A549 (cell line): ENCODE measurements around the gene XK. TPM values are rescaled to one million over a fixed set of nuclear protein-coding genes. Genes with fewer than 3 reads are reported as not detected.

Source experiments
- ATAC-seq, 2 experiments: fragments of 200-7000 bp in 1 of 2; fragments of >200 bp in 1 of 2; cut with Nextera tagmentation in 1 of 2; cut with Tn5 transposase in 1 of 2; 3 replicates each; pipeline versions ENCODE4 v1.8.0 to v1.9.1; 2018 to 2020; ENCODE audit warnings: mild to moderate bottlenecking in 1 of 2, moderate library complexity in 1 of 2
- CTCF ChIA-PET: fragments of 300-600 bp; sonication (Branson Sonifier 250); formaldehyde crosslinking; extraction: SDS; loops from one replicate; lab custom pipeline; 2021; ENCODE audit warnings: antibody characterized with exemption, inconsistent platforms; lab: Yijun Ruan, JAX
- POLR2A ChIA-PET: fragments of 350-600 bp; formaldehyde crosslinking; extraction: SDS; loops from one replicate; lab custom pipeline; 2021; ENCODE audit warnings: antibody characterized with exemption, inconsistent platforms; lab: Yijun Ruan, JAX
- DNase-seq, 2 experiments: peaks; one replicate each; pipeline versions ENCODE4 v3.0.0 to v3.0.0-alpha.2; 2011 to 2016; ENCODE audit warnings: low read depth in 1 of 2, low spot score in 1 of 2
- FAIRE-seq: peaks from 2 replicates; lab custom pipeline; 2011; peaks lifted over from hg19 to GRCh38; lab: Jason Lieb, UNC
- H3K27ac ChIP-seq, 2 experiments: fragments of >200 bp; sonication (Bioruptor Twin); formaldehyde crosslinking; 3 replicates each; pipeline ENCODE4 v1.5.1; 2016 to 2017
- H3K4me1 ChIP-seq: fragments of >200 bp; sonication (Bioruptor Twin); formaldehyde crosslinking; 3 replicates; pipeline ENCODE4 v1.6.1; 2016
- H3K4me2 ChIP-seq: fragments of >200 bp; sonication (Bioruptor Twin); formaldehyde crosslinking; 3 replicates; pipeline ENCODE4 v1.6.1; 2016
- H3K4me3 ChIP-seq: fragments of >200 bp; sonication (Bioruptor Twin); formaldehyde crosslinking; 3 replicates; pipeline ENCODE4 v1.5.1; 2016
- H3K9me3 ChIP-seq: fragments of >200 bp; sonication (Bioruptor Twin); formaldehyde crosslinking; 3 replicates; pipeline ENCODE4 v1.6.1; 2016
- ATOH8 ChIP-seq: fragments of 250-450 bp; sonication (Bioruptor Pico); IDR thresholded peaks from 2 replicates; pipeline ENCODE4 v1.5.0; 2020; ENCODE audit warnings: low read depth, mild to moderate bottlenecking, moderate library complexity
- BHLHE40 ChIP-seq: IDR thresholded peaks from 2 replicates; pipeline ENCODE4 v1.6.1; 2012; ENCODE audit warnings: low read depth, low read length, inconsistent platforms
- CBX8 ChIP-seq: fragments of 200-600 bp; sonication (generic); IDR thresholded peaks from 2 replicates; pipeline ENCODE4 v1.6.1; 2016
- CEBPB ChIP-seq, 2 experiments: fragments of >200 bp in 1 of 2; sonication (Bioruptor Twin) in 1 of 2; formaldehyde crosslinking in 1 of 2; IDR thresholded peaks; 2 replicates each; pipeline ENCODE4 v1.6.1; 2012 to 2016
- CHD4 ChIP-seq: fragments of 200-600 bp; sonication (generic); IDR thresholded peaks from 2 replicates; pipeline ENCODE4 v1.6.1; 2016; ENCODE audit warnings: antibody characterized with exemption, mild to moderate bottlenecking, borderline replicate concordance
- EHMT2 ChIP-seq: fragments of 200-600 bp; sonication (generic); IDR thresholded peaks from 2 replicates; pipeline ENCODE4 v1.6.1; 2016; ENCODE audit warnings: antibody characterized with exemption, low read depth, mild to moderate bottlenecking, moderate library complexity
- EP300 ChIP-seq, 2 experiments: fragments of >200 bp; sonication (Bioruptor Twin); formaldehyde crosslinking; IDR thresholded peaks; 2 replicates in 1 of 2; 3 replicates in 1 of 2; pipeline ENCODE4 v1.6.1; 2016 to 2017
- ESRRA ChIP-seq: fragments of 150-350 bp; IDR thresholded peaks from 2 replicates; pipeline ENCODE4 v1.6.1; 2014; ENCODE audit warnings: mild to moderate bottlenecking, low read length, borderline replicate concordance
- FOSB ChIP-seq: fragments of 250-450 bp; sonication (Bioruptor Pico); IDR thresholded peaks from 2 replicates; pipeline ENCODE4 v1.5.0; 2020; ENCODE audit warnings: mild to moderate bottlenecking, moderate library complexity
- FOSL2 ChIP-seq, 2 experiments: fragments of 450-650 bp in 1 of 2; fragments of >200 bp in 1 of 2; sonication (Bioruptor Twin) in 1 of 2; formaldehyde crosslinking; IDR thresholded peaks; 2 replicates each; pipeline versions ENCODE4 v1.5.0 to v1.6.1; 2016 to 2020; ENCODE audit warnings: mild to moderate bottlenecking in 1 of 2, moderate library complexity in 1 of 2
- GATA3 ChIP-seq: IDR thresholded peaks from 2 replicates; pipeline ENCODE4 v1.6.1; 2012; ENCODE audit warnings: borderline replicate concordance
- HOXA7 ChIP-seq: fragments of 250-450 bp; sonication (Bioruptor Pico); IDR thresholded peaks from 2 replicates; pipeline ENCODE4 v1.5.0; 2020; ENCODE audit warnings: mild to moderate bottlenecking, moderate library complexity
- HOXB13 ChIP-seq: fragments of 250-450 bp; sonication (Bioruptor Pico); IDR thresholded peaks from 2 replicates; pipeline ENCODE4 v1.5.0; 2020; ENCODE audit warnings: low read depth, mild to moderate bottlenecking, moderate library complexity
- HOXB5 ChIP-seq: fragments of 250-450 bp; sonication (Bioruptor Pico); IDR thresholded peaks from 2 replicates; pipeline ENCODE4 v1.5.0; 2020; ENCODE audit warnings: mild to moderate bottlenecking, moderate library complexity
- JUN ChIP-seq, 2 experiments: fragments of >200 bp; sonication (Bioruptor Twin); formaldehyde crosslinking; IDR thresholded peaks; 2 replicates in 1 of 2; 3 replicates in 1 of 2; pipeline ENCODE4 v1.6.1; 2016 to 2017
- JUNB ChIP-seq: fragments of >200 bp; sonication (Bioruptor Twin); formaldehyde crosslinking; IDR thresholded peaks from 2 replicates; pipeline ENCODE4 v1.6.1; 2016
- KDM5A ChIP-seq: fragments of 200-600 bp; sonication (generic); IDR thresholded peaks from 2 replicates; pipeline ENCODE4 v1.6.1; 2016; ENCODE audit warnings: antibody characterized with exemption, mild to moderate bottlenecking
- MAZ ChIP-seq: fragments of 150-350 bp; IDR thresholded peaks from 2 replicates; pipeline ENCODE4 v1.6.1; 2014; ENCODE audit warnings: antibody characterized with exemption, low read depth, low read length, borderline replicate concordance
- POLR2A ChIP-seq: IDR thresholded peaks from 2 replicates; pipeline ENCODE4 v1.6.1; 2012; ENCODE audit warnings: mild to moderate bottlenecking, low read length
- RARB ChIP-seq: fragments of 250-450 bp; sonication (Bioruptor Pico); IDR thresholded peaks from 2 replicates; pipeline ENCODE4 v1.8.0; 2021; ENCODE audit warnings: mild to moderate bottlenecking, moderate library complexity
- RCOR1 ChIP-seq: fragments of 150-350 bp; IDR thresholded peaks from 2 replicates; pipeline ENCODE4 v1.6.1; 2014; ENCODE audit warnings: antibody characterized with exemption, low read length, low read depth
- RFX5 ChIP-seq: fragments of 450-650 bp; IDR thresholded peaks from 2 replicates; pipeline ENCODE4 v1.7.1; 2014; ENCODE audit warnings: antibody characterized with exemption, mild to moderate bottlenecking, moderate library complexity
- TFCP2L1 ChIP-seq: fragments of 250-450 bp; sonication (Bioruptor Pico); IDR thresholded peaks from 2 replicates; pipeline ENCODE4 v1.5.0; 2021; ENCODE audit warnings: mild to moderate bottlenecking
- TP53 ChIP-seq: fragments of 250-450 bp; sonication (Bioruptor Pico); IDR thresholded peaks from 2 replicates; pipeline ENCODE4 v1.5.0; 2021; ENCODE audit warnings: mild to moderate bottlenecking, moderate library complexity
- ZC3H11A ChIP-seq: fragments of 450-650 bp; IDR thresholded peaks from 2 replicates; pipeline ENCODE4 v1.6.1; 2014; ENCODE audit warnings: antibody characterized with exemption, mild to moderate bottlenecking
- ZSCAN20 ChIP-seq: fragments of 250-450 bp; sonication (Bioruptor Pico); IDR thresholded peaks from 2 replicates; pipeline ENCODE4 v1.8.0; 2022; ENCODE audit warnings: mild to moderate bottlenecking, moderate library complexity
- WGBS: methylation state at CpG from one replicate; pipeline ENCODE4 v1.1.6; 2017; ENCODE audit errors: missing lambda C conversion rate; 5-methylcytosine and 5-hydroxymethylcytosine counted together
- polyA plus RNA-seq, 4 experiments: library from polyadenylated mRNA; depleted of rRNA in 3 of 4; stranded (reverse); fragments of >200 nt; fragmentation: RNase III in 1 of 4; extraction: RNeasy Plus Mini Kit Qiagen cat#74134 plus additional on column Dnase treatment in 1 of 4; gene quantifications; 2 replicates in 3 of 4; 3 replicates in 1 of 4; pipeline ENCODE4 v1.2.3, GENCODE V29; 2011 to 2017
- TF ChIP-seq, protein P1 (sequence below): fragments of >200 bp; sonication (Bioruptor Twin); formaldehyde crosslinking; IDR thresholded peaks from 3 replicates; pipeline ENCODE4 v1.6.1; 2016
- TF ChIP-seq, protein P2 (sequence below): fragments of 200-600 bp; sonication (generic); IDR thresholded peaks from 2 replicates; pipeline ENCODE4 v1.6.1; 2016; ENCODE audit warnings: antibody characterized with exemption, mild to moderate bottlenecking, moderate library complexity
- TF ChIP-seq, protein P3 (sequence below): fragments of 250-450 bp; sonication (Bioruptor Pico); IDR thresholded peaks from 2 replicates; pipeline ENCODE4 v1.5.0; 2021; ENCODE audit warnings: mild to moderate bottlenecking, moderate library complexity, borderline replicate concordance
- TF ChIP-seq, protein P4 (sequence below): fragments of 150-350 bp; IDR thresholded peaks from 2 replicates; pipeline ENCODE4 v1.6.1; 2014; ENCODE audit warnings: low read depth, mild to moderate bottlenecking, low read length

Gene XK
- polyA plus RNA-seq, 2 of the 4 experiments (the other 2 are of a cell fraction) = 0.34 to 1.2 TPM

GRCh38 chrX:37712458-37712857 lies 26.9 kb downstream of the XK start:
- POLR2A ChIA-PET = no interaction called here
- 30% methylated on average over 3 of the region's 3 CpGs for WGBS
- TF ChIP-seq HOXA7 = no peak
- no peak for TF ChIP-seq EHMT2
- no peak for TF ChIP-seq GATA3
- TF ChIP-seq MAZ = no peak
- TF ChIP-seq CHD4 = no peak
- no peak for TF ChIP-seq CBX8
- TF ChIP-seq JUNB = no peak
- no peak overlapping the region for H3K4me3 ChIP-seq
- FAIRE-seq (no peak), DNase-seq (no peak), ATAC-seq (no peak)
- H3K4me2 ChIP-seq = no peak overlapping the region
- H3K4me1 ChIP-seq = no peaks in the 10 kb centered on the region
- CTCF ChIA-PET = no interaction called here
- H3K27ac ChIP-seq = no peak overlapping the region
- no peaks in the 10 kb centered on the region for H3K9me3 ChIP-seq

GRCh38 chrX:37714479-37714878 lies 28.9 kb downstream of the XK start:
- DNase-seq = no peak
- WGBS = 52% methylated on average over 2 of the region's 2 CpGs
- POLR2A ChIA-PET = no interaction called here
- peak; percentile 32 for FAIRE-seq
- H3K4me1 ChIP-seq = no peaks in the 10 kb centered on the region
- no peak for TF ChIP-seq FOSL2 (IDR thresholded peaks at IDR 0.05)
- no peak for TF ChIP-seq FOSL2 (CRISPR knock-in tag; IDR thresholded peaks at IDR 0.05)
- no peak for TF ChIP-seq MAZ
- TF ChIP-seq, protein P1, sequence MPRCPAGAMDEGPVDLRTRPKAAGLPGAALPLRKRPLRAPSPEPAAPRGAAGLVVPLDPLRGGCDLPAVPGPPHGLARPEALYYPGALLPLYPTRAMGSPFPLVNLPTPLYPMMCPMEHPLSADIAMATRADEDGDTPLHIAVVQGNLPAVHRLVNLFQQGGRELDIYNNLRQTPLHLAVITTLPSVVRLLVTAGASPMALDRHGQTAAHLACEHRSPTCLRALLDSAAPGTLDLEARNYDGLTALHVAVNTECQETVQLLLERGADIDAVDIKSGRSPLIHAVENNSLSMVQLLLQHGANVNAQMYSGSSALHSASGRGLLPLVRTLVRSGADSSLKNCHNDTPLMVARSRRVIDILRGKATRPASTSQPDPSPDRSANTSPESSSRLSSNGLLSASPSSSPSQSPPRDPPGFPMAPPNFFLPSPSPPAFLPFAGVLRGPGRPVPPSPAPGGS = no peak
- no peak for TF ChIP-seq RARB
- no peak for TF ChIP-seq TFCP2L1 (CRISPR knock-in tag)
- no peak for TF ChIP-seq RCOR1
- TF ChIP-seq ZSCAN20 (CRISPR knock-in tag) = no peak
- no peak for TF ChIP-seq POLR2A
- TF ChIP-seq RFX5 = no peak
- TF ChIP-seq, protein P2, sequence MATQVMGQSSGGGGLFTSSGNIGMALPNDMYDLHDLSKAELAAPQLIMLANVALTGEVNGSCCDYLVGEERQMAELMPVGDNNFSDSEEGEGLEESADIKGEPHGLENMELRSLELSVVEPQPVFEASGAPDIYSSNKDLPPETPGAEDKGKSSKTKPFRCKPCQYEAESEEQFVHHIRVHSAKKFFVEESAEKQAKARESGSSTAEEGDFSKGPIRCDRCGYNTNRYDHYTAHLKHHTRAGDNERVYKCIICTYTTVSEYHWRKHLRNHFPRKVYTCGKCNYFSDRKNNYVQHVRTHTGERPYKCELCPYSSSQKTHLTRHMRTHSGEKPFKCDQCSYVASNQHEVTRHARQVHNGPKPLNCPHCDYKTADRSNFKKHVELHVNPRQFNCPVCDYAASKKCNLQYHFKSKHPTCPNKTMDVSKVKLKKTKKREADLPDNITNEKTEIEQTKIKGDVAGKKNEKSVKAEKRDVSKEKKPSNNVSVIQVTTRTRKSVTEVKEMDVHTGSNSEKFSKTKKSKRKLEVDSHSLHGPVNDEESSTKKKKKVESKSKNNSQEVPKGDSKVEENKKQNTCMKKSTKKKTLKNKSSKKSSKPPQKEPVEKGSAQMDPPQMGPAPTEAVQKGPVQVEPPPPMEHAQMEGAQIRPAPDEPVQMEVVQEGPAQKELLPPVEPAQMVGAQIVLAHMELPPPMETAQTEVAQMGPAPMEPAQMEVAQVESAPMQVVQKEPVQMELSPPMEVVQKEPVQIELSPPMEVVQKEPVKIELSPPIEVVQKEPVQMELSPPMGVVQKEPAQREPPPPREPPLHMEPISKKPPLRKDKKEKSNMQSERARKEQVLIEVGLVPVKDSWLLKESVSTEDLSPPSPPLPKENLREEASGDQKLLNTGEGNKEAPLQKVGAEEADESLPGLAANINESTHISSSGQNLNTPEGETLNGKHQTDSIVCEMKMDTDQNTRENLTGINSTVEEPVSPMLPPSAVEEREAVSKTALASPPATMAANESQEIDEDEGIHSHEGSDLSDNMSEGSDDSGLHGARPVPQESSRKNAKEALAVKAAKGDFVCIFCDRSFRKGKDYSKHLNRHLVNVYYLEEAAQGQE = no peak
- TF ChIP-seq CEBPB (IDR thresholded peaks at IDR 0.05) = no peak
- TF ChIP-seq HOXB13 (CRISPR knock-in tag) = no peak
- no peak for TF ChIP-seq KDM5A
- TF ChIP-seq ESRRA = no peak
- no peak for TF ChIP-seq JUN (IDR thresholded peaks at IDR 0.05)
- no peak for TF ChIP-seq JUNB
- TF ChIP-seq EP300 (IDR thresholded peaks at IDR 0.05) = no peak
- no peaks in the 10 kb centered on the region for H3K9me3 ChIP-seq
- H3K27ac ChIP-seq = no peak overlapping the region
- CTCF ChIA-PET = no interaction called here
- no peak overlapping the region for H3K4me3 ChIP-seq
- no peak overlapping the region for H3K4me2 ChIP-seq
- no peak for ATAC-seq

DNA sequence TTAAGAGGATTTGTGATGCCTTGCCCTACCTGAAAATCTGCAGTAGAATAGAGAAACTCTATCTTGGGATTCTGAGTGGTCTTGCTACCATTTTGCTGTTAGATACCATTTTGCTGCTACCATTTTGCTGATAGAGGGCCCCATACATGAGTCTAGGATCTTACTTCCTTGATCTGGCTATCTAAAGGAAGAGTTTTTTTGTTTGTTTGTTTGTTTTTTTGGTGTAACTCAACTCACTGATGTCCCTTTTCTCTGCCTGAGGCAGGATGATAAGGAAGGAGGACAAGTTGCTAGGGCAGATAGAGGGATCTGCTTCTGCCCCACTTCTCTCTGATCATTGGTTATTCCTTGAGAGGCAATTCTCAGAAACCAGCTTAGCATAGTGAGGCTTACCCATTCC lies 31.0 kb downstream of the XK start:
- no peak overlapping the region for H3K4me2 ChIP-seq
- H3K9me3 ChIP-seq = no peaks in the 10 kb centered on the region
- CTCF ChIA-PET = no interaction called here
- H3K4me3 ChIP-seq = no peak overlapping the region
- no peak for ATAC-seq
- no peaks in the 10 kb centered on the region for H3K4me1 ChIP-seq
- DNase-seq = no peak
- H3K27ac ChIP-seq = no peak overlapping the region
- no peak for FAIRE-seq
- POLR2A ChIA-PET = no interaction called here
- TF ChIP-seq BHLHE40 (no peak), CBX8 (no peak), FOSB (CRISPR knock-in tag) (no peak), TP53 (CRISPR knock-in tag) (no peak), ATOH8 (CRISPR knock-in tag) (no peak), HOXB5 (CRISPR knock-in tag) (no peak), ZC3H11A (no peak), JUN (IDR thresholded peaks at IDR 0.05) (no peak)
- TF ChIP-seq, protein P3, sequence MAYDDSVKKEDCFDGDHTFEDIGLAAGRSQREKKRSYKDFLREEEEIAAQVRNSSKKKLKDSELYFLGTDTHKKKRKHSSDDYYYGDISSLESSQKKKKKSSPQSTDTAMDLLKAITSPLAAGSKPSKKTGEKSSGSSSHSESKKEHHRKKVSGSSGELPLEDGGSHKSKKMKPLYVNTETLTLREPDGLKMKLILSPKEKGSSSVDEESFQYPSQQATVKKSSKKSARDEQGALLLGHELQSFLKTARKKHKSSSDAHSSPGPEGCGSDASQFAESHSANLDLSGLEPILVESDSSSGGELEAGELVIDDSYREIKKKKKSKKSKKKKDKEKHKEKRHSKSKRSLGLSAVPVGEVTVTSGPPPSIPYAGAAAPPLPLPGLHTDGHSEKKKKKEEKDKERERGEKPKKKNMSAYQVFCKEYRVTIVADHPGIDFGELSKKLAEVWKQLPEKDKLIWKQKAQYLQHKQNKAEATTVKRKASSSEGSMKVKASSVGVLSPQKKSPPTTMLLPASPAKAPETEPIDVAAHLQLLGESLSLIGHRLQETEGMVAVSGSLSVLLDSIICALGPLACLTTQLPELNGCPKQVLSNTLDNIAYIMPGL (CRISPR knock-in tag) = no peak
- TF ChIP-seq, protein P4, sequence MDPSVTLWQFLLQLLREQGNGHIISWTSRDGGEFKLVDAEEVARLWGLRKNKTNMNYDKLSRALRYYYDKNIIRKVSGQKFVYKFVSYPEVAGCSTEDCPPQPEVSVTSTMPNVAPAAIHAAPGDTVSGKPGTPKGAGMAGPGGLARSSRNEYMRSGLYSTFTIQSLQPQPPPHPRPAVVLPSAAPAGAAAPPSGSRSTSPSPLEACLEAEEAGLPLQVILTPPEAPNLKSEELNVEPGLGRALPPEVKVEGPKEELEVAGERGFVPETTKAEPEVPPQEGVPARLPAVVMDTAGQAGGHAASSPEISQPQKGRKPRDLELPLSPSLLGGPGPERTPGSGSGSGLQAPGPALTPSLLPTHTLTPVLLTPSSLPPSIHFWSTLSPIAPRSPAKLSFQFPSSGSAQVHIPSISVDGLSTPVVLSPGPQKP = no peak
